Small intestine (tissue), 16 donors: ENCODE measurements around the gene ZFP57. TPM values are rescaled to one million over a fixed set of nuclear protein-coding genes. Genes with fewer than 3 reads are reported as not detected.

Experiments used
- DNase-seq, 2 donors: peaks; one replicate each; pipeline versions ENCODE4 v3.0.0 to v3.0.0-alpha.2; 2013
- FAIRE-seq: peaks from 2 replicates; lab custom pipeline; 2012; peaks lifted over from hg19 to GRCh38; lab: Jason Lieb, UNC
- H3K27ac ChIP-seq, 3 donors: one replicate each; pipeline ENCODE4 v1.5.1; 2013; ENCODE audit warnings: low read length in 2 of 3, mild to moderate bottlenecking in 2 of 3, control low read depth in 1 of 3, inconsistent platforms in 1 of 3, low read depth in 1 of 3, moderate library complexity in 1 of 3
- H3K27me3 ChIP-seq, 3 donors: one replicate each; pipeline ENCODE4 v1.6.1; 2013; ENCODE audit warnings: low read length in 3 of 3, inconsistent platforms in 1 of 3; ENCODE audit not compliant: control insufficient read depth in 3 of 3, insufficient read depth in 3 of 3
- H3K36me3 ChIP-seq, 3 donors: one replicate each; pipeline ENCODE4 v1.6.1; 2013; ENCODE audit warnings: low read length in 3 of 3, inconsistent platforms in 1 of 3, low read depth in 1 of 3, mild to moderate bottlenecking in 1 of 3, moderate library complexity in 1 of 3; ENCODE audit not compliant: control insufficient read depth in 3 of 3, insufficient read depth in 2 of 3
- H3K4me1 ChIP-seq, 3 donors: one replicate each; pipeline ENCODE4 v1.6.1; 2013; ENCODE audit warnings: low read length in 2 of 3, inconsistent platforms in 1 of 3, low read depth in 1 of 3, mild to moderate bottlenecking in 1 of 3, moderate library complexity in 1 of 3; ENCODE audit not compliant: control insufficient read depth in 3 of 3, insufficient read depth in 2 of 3
- H3K4me3 ChIP-seq, 3 donors: one replicate each; pipeline ENCODE4 v1.5.1; 2013; ENCODE audit warnings: low read length in 3 of 3, control low read depth in 1 of 3, inconsistent platforms in 1 of 3, low read depth in 1 of 3, mild to moderate bottlenecking in 1 of 3, moderate library complexity in 1 of 3
- H3K9me3 ChIP-seq, 2 donors: one replicate each; pipeline ENCODE4 v1.6.1; 2013; ENCODE audit warnings: low read depth in 1 of 2, low read length in 1 of 2; ENCODE audit not compliant: control insufficient read depth in 2 of 2, insufficient read depth in 1 of 2
- WGBS, 3 donors: extraction: QIAGEN DNeasy Blood & Tissue Kit; methylation state at CpG; one replicate each; pipeline ENCODE4 v1.1.7; 2013; 5-methylcytosine and 5-hydroxymethylcytosine counted together
- long read RNA-seq, 10 donors: transcript quantifications; one replicate each; lab custom pipeline, GENCODE V29; 2026
- polyA plus RNA-seq, 4 donors: library from polyadenylated mRNA; stranded (reverse) in 3 of 4; unstranded in 1 of 4; fragments of 200-250 nt in 3 of 4; fragments of 120-200 nt in 1 of 4; gene quantifications; one replicate each; pipeline versions ENCODE4 v1.2.1 to v1.2.3, GENCODE V29; 2013
- donor health status: healthy with polysubstance abuse.
- donor health status: control.
- donor health status: control.
- donor health status: Bipolar disorder and iron deficiency.
- donor health status: healthy.

ZFP57 gene
- polyA plus RNA-seq: 1 to 10 TPM in 1 of 4 donors, not detected in 3; 1.4 TPM
- long read RNA-seq, donor 1: 0 reads
- long read RNA-seq, donor 2: 0 reads
- long read RNA-seq, donor 3: 0 reads
- long read RNA-seq, donor 4: 0 reads
- long read RNA-seq, donor 5: 0 reads
- long read RNA-seq, donor 6: 0 reads
- long read RNA-seq, donor 7: 0 reads
- long read RNA-seq, donor 8: 0 reads
- long read RNA-seq, donor 9: 0 reads
- long read RNA-seq, donor 10: 0 reads

DNA sequence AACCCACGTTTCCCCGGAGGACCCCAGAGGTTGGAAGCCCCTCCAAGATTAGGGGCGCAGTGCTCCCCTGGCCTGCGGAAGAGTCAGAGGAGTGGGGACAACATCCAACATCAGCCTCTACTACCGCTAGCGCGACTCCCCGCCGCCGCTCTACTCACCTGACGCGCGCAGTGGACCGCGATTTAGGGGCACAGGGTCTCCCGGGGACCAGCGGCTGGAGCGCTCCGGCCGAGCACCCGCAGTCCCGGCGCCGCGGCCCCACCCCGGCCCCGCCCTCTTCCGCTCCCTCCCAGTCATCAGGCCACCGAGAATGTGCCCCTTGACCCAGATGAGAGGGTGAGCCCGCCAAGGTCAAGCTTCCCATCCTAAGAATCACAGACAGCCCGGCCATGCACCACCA is at the start of gene ZFP57:
Gene ZFP57, minus strand, starts transcription at position 249 of the 400 bp plus-strand sequence. CDS start 4,149 bp downstream, outside the sequence.
- H3K27me3 ChIP-seq: peaks cover 0 to 11% (median 0%) of the 10 kb centered on the region in 3 donors
- H3K4me3 ChIP-seq: peak within 1 kb of the TSS in 1 of 3 donors; percentile 38
- DNase-seq: no peak
- H3K36me3 ChIP-seq: no peaks in the 10 kb centered on the region
- 53 to 77% (median 75%) methylated on average over 30 to 31 of the region's 31 CpGs for WGBS, 3 donors
- FAIRE-seq: no peak
- no peak within 1 kb of the TSS for H3K27ac ChIP-seq
- no peaks in the 10 kb centered on the region for H3K9me3 ChIP-seq
- no peaks in the 10 kb centered on the region for H3K4me1 ChIP-seq

DNA sequence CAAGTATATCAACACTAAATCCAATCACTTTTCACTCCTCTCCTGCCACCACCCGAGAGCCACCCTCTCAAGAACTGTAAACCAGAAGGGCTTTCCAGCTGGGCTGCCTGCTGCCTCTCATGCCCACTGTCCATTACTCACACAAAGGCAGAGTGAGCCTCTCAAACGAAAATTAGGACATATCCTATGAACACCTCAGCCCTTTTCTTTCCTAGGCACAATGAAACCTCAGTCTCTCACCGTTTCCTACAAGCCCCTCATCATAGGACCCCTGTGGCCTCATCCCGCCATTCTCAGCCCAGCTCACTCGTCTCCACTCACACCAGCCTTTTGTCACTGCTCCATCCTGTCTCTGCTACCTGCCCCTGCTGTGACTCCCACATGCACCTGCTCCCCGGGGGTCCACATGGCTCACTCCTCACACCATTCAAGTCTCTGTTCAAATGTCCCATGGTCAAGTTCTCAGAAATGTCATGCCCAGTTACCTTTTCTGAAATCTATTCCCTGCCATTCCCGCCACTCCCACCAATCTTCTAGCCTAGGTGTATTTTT is 49.7 kb upstream of the ZFP57 start:
- peaks cover 2 to 9% (median 5%) of the 10 kb centered on the region in 3 donors for H3K36me3 ChIP-seq
- H3K9me3 ChIP-seq: no peaks in the 10 kb centered on the region
- H3K27ac ChIP-seq: no peak overlapping the region
- H3K4me3 ChIP-seq: no peak overlapping the region
- FAIRE-seq: no peak
- DNase-seq: no peak
- WGBS, 3 donors: 46 to 51% (median 47%) methylated on average over 7 of the region's 7 CpGs
- peaks cover 0 to 3% (median 0%) of the 10 kb centered on the region in 3 donors for H3K27me3 ChIP-seq
- peaks cover 0 to 1% (median 0%) of the 10 kb centered on the region in 3 donors for H3K4me1 ChIP-seq

DNA sequence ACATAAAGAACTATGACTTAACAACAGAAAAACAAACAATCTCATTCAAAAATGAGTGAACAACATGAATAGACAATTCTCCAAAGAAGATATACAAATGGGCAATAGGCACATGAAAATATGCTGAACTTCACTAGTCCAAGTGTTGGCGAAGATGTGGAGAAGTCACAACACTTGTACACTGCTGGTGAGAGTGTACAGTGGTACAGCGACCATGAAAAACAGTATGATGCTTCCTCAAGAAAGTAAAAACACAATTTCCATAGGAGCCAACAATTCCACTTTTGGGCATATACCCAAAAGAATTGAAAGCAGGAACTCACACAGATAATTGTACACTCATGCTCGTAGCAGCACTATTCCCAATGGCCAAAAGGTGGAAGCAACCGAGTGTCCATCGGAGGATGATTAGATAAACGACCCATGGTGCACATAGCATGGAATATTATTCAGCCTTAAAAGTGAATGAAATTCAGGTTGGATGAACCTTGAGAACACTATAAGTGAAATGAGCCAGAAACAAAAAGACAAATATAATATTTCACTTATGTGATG is 48.9 kb upstream of the ZFP57 start:
- peaks cover 0 to 7% (median 0%) of the 10 kb centered on the region in 3 donors for H3K4me1 ChIP-seq
- DNase-seq: no peak
- 73 to 82% (median 77%) methylated on average over 6 of the region's 6 CpGs for WGBS, 3 donors
- peaks cover 0 to 4% (median 0%) of the 10 kb centered on the region in 3 donors for H3K27me3 ChIP-seq
- H3K36me3 ChIP-seq: peaks cover 5 to 14% (median 13%) of the 10 kb centered on the region in 3 donors
- H3K27ac ChIP-seq: no peak overlapping the region
- no peak for FAIRE-seq
- no peaks in the 10 kb centered on the region for H3K9me3 ChIP-seq
- no peak overlapping the region for H3K4me3 ChIP-seq

DNA sequence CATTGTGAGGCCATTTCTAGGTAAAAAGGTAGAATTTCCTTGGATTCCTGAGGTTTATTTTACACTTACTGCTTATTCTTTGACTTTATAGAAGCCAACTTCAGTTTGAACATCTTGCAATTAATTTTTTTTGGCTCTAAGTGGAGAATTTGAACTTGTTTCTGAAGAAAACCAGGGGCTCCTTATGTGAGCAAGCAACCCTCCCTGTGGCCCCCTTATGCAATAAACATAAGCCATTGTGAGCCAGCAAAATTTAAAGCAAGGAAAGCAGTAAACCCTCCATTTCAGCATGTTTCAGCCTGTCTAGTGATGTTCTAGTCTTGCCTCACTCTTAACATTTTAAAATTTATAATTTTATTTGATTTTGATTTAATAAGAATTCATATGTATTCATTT is 47.9 kb upstream of the ZFP57 start:
- Histone ChIP-seq H3K36me3 (peaks cover 5 to 18% (median 14%) of the 10 kb centered on the region in 3 donors), H3K4me1 (peaks cover 0 to 7% (median 0%) of the 10 kb centered on the region in 3 donors), H3K27ac (no peak overlapping the region), H3K9me3 (no peaks in the 10 kb centered on the region), H3K27me3 (peaks cover 0 to 10% (median 0%) of the 10 kb centered on the region in 3 donors), H3K4me3 (no peak overlapping the region)
- no peak for FAIRE-seq
- no peak for DNase-seq

DNA sequence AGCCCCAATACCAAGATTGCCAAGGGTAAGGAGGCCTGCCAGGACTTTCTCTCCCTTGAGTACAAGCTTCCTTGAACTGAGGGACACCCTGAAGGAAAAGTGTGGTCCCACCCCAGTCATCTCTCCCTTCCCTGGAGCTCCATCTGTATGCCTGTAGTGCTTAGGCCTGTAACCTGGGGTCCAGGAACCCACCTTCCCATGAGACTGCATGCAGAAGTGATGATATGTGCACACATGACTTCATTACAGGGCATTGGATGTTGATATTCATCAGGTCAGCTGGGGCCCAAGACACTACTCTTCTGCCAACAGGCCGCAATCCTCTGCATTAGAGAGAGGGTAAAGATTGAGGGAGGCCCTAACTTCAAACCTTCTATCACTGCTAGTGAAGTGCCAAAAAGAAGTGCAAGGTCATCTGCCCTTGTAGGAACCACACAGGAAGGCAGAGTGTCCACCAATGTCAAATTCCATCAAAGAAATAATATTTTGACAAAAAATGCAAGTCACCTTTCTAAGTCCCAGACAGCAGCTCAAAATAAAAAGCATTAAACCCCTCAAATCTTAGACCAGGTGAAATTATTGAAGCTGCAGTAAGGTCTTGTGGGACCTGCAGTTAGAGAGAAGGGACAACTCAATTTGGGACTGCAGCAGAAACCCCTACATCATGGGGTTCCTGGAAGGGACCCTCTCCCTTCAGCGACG is 47.4 kb upstream of the ZFP57 start:
- Histone ChIP-seq H3K9me3 (peaks cover 0 to 2% of the 10 kb centered on the region in 2 donors), H3K27ac (no peak overlapping the region), H3K27me3 (peaks cover 0 to 16% (median 0%) of the 10 kb centered on the region in 3 donors), H3K4me3 (no peak overlapping the region), H3K4me1 (peaks cover 0 to 7% (median 0%) of the 10 kb centered on the region in 3 donors), H3K36me3 (peaks cover 5 to 18% (median 14%) of the 10 kb centered on the region in 3 donors)
- DNase-seq (no peak), FAIRE-seq (no peak)
- WGBS, 3 donors: 95% methylated on average over 3 of the region's 3 CpGs

DNA sequence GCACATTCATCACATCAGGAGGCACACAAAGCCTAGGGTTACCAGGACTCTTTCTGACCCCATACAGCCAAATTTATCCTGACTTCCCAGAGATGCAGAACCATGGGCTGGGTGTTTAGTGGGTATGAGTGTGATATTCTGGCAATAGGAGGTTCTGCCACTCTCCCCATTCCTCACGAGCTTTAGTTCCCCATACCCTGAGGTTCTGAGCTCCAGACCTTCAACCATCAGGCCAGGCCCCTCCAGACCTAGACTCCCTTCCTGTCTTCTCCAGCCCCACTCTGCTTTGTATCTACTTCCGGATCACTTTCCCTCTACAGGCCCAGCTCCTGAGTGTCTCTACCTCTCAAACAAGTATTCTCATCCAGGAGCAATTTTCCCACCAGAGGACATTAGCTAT is 46.7 kb upstream of the ZFP57 start:
- DNase-seq: no peak
- no peak for FAIRE-seq
- Histone ChIP-seq H3K9me3 (peaks cover 0 to 2% of the 10 kb centered on the region in 2 donors), H3K4me3 (no peak overlapping the region), H3K27ac (no peak overlapping the region), H3K4me1 (peaks cover 0 to 7% (median 0%) of the 10 kb centered on the region in 3 donors), H3K36me3 (peaks cover 5 to 18% (median 14%) of the 10 kb centered on the region in 3 donors), H3K27me3 (peaks cover 0 to 17% (median 0%) of the 10 kb centered on the region in 3 donors)
- 43 to 90% (median 82%) methylated on average over 2 of the region's 2 CpGs for WGBS, 3 donors

DNA sequence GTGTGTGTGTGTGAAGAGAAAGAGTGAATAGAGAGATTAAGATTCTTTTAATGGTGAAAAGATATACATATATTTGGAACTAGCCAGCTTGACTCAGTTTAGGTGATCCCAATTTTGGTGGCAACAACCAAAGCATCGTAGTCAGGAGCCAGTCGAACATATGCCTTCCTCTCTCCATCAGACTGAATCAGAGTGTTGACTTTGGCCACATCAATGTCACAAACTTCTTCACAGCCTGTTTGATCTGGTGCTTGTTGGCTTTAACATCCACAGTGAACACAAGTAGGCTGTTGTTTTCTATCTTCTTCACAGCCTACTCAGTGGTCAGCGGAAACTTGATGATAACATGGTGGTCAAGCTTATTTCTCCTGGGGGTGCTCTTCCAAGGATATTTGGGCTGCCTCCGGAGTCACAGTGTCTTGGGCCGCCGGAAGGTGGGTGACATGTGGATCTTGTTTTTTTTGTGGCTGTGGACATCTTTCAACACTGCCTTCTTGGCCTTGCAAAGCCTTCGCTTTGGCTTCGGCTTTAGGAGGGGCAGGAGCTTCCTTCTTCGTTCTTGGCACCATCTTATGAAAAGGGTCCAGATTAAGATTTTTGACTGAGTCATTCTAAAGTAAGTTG is 45.7 kb upstream of the ZFP57 start:
- FAIRE-seq: no peak

DNA sequence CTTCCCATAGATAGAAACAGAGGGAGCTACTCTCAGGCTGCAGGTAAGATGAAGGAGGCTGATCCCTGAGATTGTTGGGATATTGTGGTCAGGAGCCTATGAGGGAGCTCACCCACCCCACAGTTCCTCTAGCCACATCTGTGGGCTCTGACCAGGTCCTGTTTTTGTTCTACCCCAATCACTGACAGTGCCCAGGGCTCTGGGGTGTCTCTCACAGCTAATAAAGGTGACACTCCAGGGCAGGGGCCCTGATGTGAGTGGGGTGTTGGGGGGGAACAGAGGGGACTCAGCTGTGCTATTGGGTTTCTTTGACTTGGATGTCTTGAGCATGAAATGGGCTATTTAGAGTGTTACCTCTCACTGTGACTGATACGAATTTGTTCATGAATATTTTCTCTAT is 45.0 kb upstream of the ZFP57 start:
- Histone ChIP-seq H3K27ac (no peak overlapping the region), H3K36me3 (peaks cover 5 to 18% (median 14%) of the 10 kb centered on the region in 3 donors), H3K9me3 (peaks cover 0 to 2% of the 10 kb centered on the region in 2 donors), H3K4me1 (peaks cover 0 to 7% (median 0%) of the 10 kb centered on the region in 3 donors), H3K27me3 (peaks cover 0 to 17% (median 0%) of the 10 kb centered on the region in 3 donors), H3K4me3 (peak overlapping the region in 1 of 3 donors; percentile 75)
- FAIRE-seq: no peak
- DNase-seq: no peak
- 52 to 84% (median 52%) methylated on average over 1 of the region's 1 CpG for WGBS, 3 donors

More for the DNA sequence above, 45.7 kb upstream of the ZFP57 start:
- H3K4me3 ChIP-seq: no peak overlapping the region
- peaks cover 5 to 18% (median 14%) of the 10 kb centered on the region in 3 donors for H3K36me3 ChIP-seq
- peaks cover 0 to 17% (median 0%) of the 10 kb centered on the region in 3 donors for H3K27me3 ChIP-seq
- peaks cover 0 to 7% (median 0%) of the 10 kb centered on the region in 3 donors for H3K4me1 ChIP-seq
- no peak overlapping the region for H3K27ac ChIP-seq
- 89 to 93% (median 92%) methylated on average over 9 of the region's 9 CpGs for WGBS, 3 donors
- peaks cover 0 to 2% of the 10 kb centered on the region in 2 donors for H3K9me3 ChIP-seq
- DNase-seq: no peak
